HG03159 (cell line): ENCODE data around the gene LBP.
"Not testable (repeated sequence)": the region's sequence is repeated elsewhere in the genome, so short reads cannot be mapped to it uniquely, and the experiment has no call there.

Source experiments
- ATAC-seq: cut with Tn5 transposase; IDR thresholded peaks from one replicate; pipeline ENCODE4 v1.9.1; 2021; ENCODE audit warnings: mild to moderate bottlenecking, moderate library complexity; ENCODE audit not compliant: unreplicated experiment

The LBP gene

GRCh38 chr20:38346247-38346651 is at the start of gene LBP:
TSS of gene LBP (plus strand) at chr20:38346482. CDS start at chr20:38346517, 35 bp downstream.
- ATAC-seq: no peak

- ATAC-seq: no peak
These were observed 48.2 kb upstream of the LBP start for GRCh38 chr20:38297916-38298674.

- no peak for ATAC-seq
These were observed 47.5 kb upstream of the LBP start for GRCh38 chr20:38298768-38299288.

- ATAC-seq: no peak
These were observed 46.3 kb upstream of the LBP start for GRCh38 chr20:38299963-38300362.

- ATAC-seq: no peak
These were observed 45.8 kb upstream of the LBP start for GRCh38 chr20:38300438-38300837.

GRCh38 chr20:38301309-38301708 is 45.0 kb upstream of the LBP start:
- ATAC-seq: no peak

- no peak for ATAC-seq
These were observed 43.5 kb upstream of the LBP start for GRCh38 chr20:38302786-38303185.

- no peak for ATAC-seq
These were observed 42.3 kb upstream of the LBP start, which contains the start of gene BPI for GRCh38 chr20:38303908-38304379. TSS of gene BPI (plus strand) at chr20:38304156. CDS start at chr20:38304224, 68 bp downstream.

- ATAC-seq: no peak
These were observed 41.3 kb upstream of the LBP start for GRCh38 chr20:38304845-38305447.

GRCh38 chr20:38305541-38305940 is 40.7 kb upstream of the LBP start:
- ATAC-seq: no peak

- no peak for ATAC-seq
These were observed 39.9 kb upstream of the LBP start for GRCh38 chr20:38306379-38306778.

- no peak for ATAC-seq
These were observed 38.8 kb upstream of the LBP start for GRCh38 chr20:38307371-38308046.

GRCh38 chr20:38308047-38308438 is 38.2 kb upstream of the LBP start:
- ATAC-seq: no peak

- no peak for ATAC-seq
These were observed 37.8 kb upstream of the LBP start for GRCh38 chr20:38308447-38308846.

- no peak for ATAC-seq
These were observed 35.2 kb upstream of the LBP start for GRCh38 chr20:38311091-38311490.

- ATAC-seq: no peak
These were observed 34.8 kb upstream of the LBP start for GRCh38 chr20:38311491-38311890.

GRCh38 chr20:38313676-38314075 is 32.6 kb upstream of the LBP start:
- no peak for ATAC-seq

- not testable (repeated sequence) for ATAC-seq
These were observed 31.9 kb upstream of the LBP start for GRCh38 chr20:38314350-38314749.

- ATAC-seq: no peak
These were observed 30.9 kb upstream of the LBP start for GRCh38 chr20:38315290-38315966.

- no peak for ATAC-seq
These were observed 29.9 kb upstream of the LBP start for GRCh38 chr20:38316341-38316740.

- ATAC-seq: no peak
These were observed 28.9 kb upstream of the LBP start for GRCh38 chr20:38317422-38317821.
